ENCODE results near the gene CAMTA1. TPM values are rescaled to one million over a fixed set of nuclear protein-coding genes. Genes with fewer than 3 reads are reported as not detected.

Gene CAMTA1
- polyA plus RNA-seq, 1 donor (not counting 4 experiments of a cell fraction or from before 2014, with no cell fraction given), result 51.4 TPM

- H3K4me1 ChIP-seq (ENCODE audit: control insufficient read depth, extremely low read depth, insufficient read depth, low read length), result no peaks in the 10 kb centered on the region
- dilution Hi-C loops (cut with MboI; ENCODE audit: extremely low pct_ligation_motif_present, low sequenced_read_pairs), result no loop called here
- no peaks in the 10 kb centered on the region for H3K27me3 ChIP-seq (ENCODE audit: control insufficient read depth, extremely low read depth, insufficient read depth, low read length)
- no peak overlapping the region for H3K27ac ChIP-seq (ENCODE audit: control insufficient read depth, insufficient read depth, low read length)
- no peak for TF ChIP-seq EZH2 (IDR thresholded peaks at IDR 0.05; ENCODE audit: low read length)
- no peak for TF ChIP-seq CTCF (optimal IDR thresholded peaks at IDR 0.05 in 1 of 3, IDR thresholded peaks at IDR 0.05 in 1 of 3, conservative IDR thresholded peaks at IDR 0.05 in 1 of 3; ENCODE audit: extremely low read depth in 1 of 3, insufficient read depth in 2 of 3, low read length in 3 of 3)
- H3K9me1 ChIP-seq (ENCODE audit: control insufficient read depth, extremely low read depth, insufficient read depth, low read length), result peaks cover 2% of the 10 kb centered on the region
- no peaks in the 10 kb centered on the region for H3K9me3 ChIP-seq (ENCODE audit: control insufficient read depth, low read depth, low read length)
- no peak overlapping the region for H3K4me2 ChIP-seq (ENCODE audit: control insufficient read depth, extremely low read depth, insufficient read depth, low read depth, low read length)
- H2AFZ ChIP-seq (ENCODE audit: control insufficient read depth, low read length), result no peak overlapping the region
- FAIRE-seq (no peak), DNase-seq (ENCODE audit: low read depth, low spot score) (no peak)
- H3K9ac ChIP-seq (ENCODE audit: control insufficient read depth, extremely low read depth, insufficient read depth, low read length), result no peak overlapping the region
- H3K4me3 ChIP-seq (ENCODE audit: control insufficient read depth in 2 of 3, extremely low read depth in 1 of 3, insufficient read depth in 2 of 3, low read depth in 1 of 3, low read length in 3 of 3), result no peak overlapping the region
- no peaks in the 10 kb centered on the region for H3K36me3 ChIP-seq (ENCODE audit: control insufficient read depth in 2 of 2, extremely low read depth in 1 of 2, insufficient read depth in 2 of 2, low read length in 2 of 2)
- H4K20me1 ChIP-seq (ENCODE audit: control insufficient read depth, extremely low read depth, insufficient read depth, low read length), result no peaks in the 10 kb centered on the region
- H3K79me2 ChIP-seq (ENCODE audit: control insufficient read depth, insufficient read depth, low read length), result no peaks in the 10 kb centered on the region
These were observed 111.9 kb downstream of the CAMTA1 start for GRCh38 chr1:6897138-6897537.

- dilution Hi-C loops (cut with MboI; ENCODE audit: extremely low pct_ligation_motif_present, low sequenced_read_pairs), result no loop called here
These were observed 113.8 kb downstream of the CAMTA1 start for GRCh38 chr1:6898974-6899539.

More at GRCh38 chr1:6898974-6899539, 113.8 kb downstream of the CAMTA1 start:
- Histone ChIP-seq H3K27ac (ENCODE audit: control insufficient read depth, insufficient read depth, low read length) (no peak overlapping the region), H3K4me3 (ENCODE audit: control insufficient read depth in 2 of 3, extremely low read depth in 1 of 3, insufficient read depth in 2 of 3, low read depth in 1 of 3, low read length in 3 of 3) (no peak overlapping the region), H3K27me3 (ENCODE audit: control insufficient read depth, extremely low read depth, insufficient read depth, low read length) (no peaks in the 10 kb centered on the region), H3K9ac (ENCODE audit: control insufficient read depth, extremely low read depth, insufficient read depth, low read length) (no peak overlapping the region), H2AFZ (ENCODE audit: control insufficient read depth, low read length) (no peak overlapping the region), H3K9me1 (ENCODE audit: control insufficient read depth, extremely low read depth, insufficient read depth, low read length) (peaks cover 2% of the 10 kb centered on the region), H3K36me3 (ENCODE audit: control insufficient read depth in 2 of 2, extremely low read depth in 1 of 2, insufficient read depth in 2 of 2, low read length in 2 of 2) (no peaks in the 10 kb centered on the region), H3K79me2 (ENCODE audit: control insufficient read depth, insufficient read depth, low read length) (no peaks in the 10 kb centered on the region), H4K20me1 (ENCODE audit: control insufficient read depth, extremely low read depth, insufficient read depth, low read length) (no peaks in the 10 kb centered on the region), H3K9me3 (ENCODE audit: control insufficient read depth, low read depth, low read length) (no peaks in the 10 kb centered on the region), H3K4me2 (ENCODE audit: control insufficient read depth, extremely low read depth, insufficient read depth, low read depth, low read length) (no peak overlapping the region), H3K4me1 (ENCODE audit: control insufficient read depth, extremely low read depth, insufficient read depth, low read length) (no peaks in the 10 kb centered on the region)
- no peak for TF ChIP-seq CTCF (optimal IDR thresholded peaks at IDR 0.05 in 1 of 3, IDR thresholded peaks at IDR 0.05 in 1 of 3, conservative IDR thresholded peaks at IDR 0.05 in 1 of 3; ENCODE audit: extremely low read depth in 1 of 3, insufficient read depth in 2 of 3, low read length in 3 of 3)
- TF ChIP-seq EZH2 (IDR thresholded peaks at IDR 0.05; ENCODE audit: low read length), result no peak
- FAIRE-seq (no peak), DNase-seq (ENCODE audit: low read depth, low spot score) (no peak)

All from keratinocyte (primary cell).